CD4-positive, alpha-beta memory T cell (primary cell): ENCODE results near the gene RASGRF1. TPM values are rescaled to one million over a fixed set of nuclear protein-coding genes. Genes with fewer than 3 reads are reported as not detected.
"Not testable (repeated sequence)": the region's sequence is repeated elsewhere in the genome, so short reads cannot be mapped to it uniquely, and the experiment has no call there.

Experiments
- CTCF ChIA-PET: fragments of 350-600 bp; sonication (Branson Sonifier 250); formaldehyde crosslinking; loops from one replicate; lab custom pipeline; 2021; ENCODE audit warnings: inconsistent platforms; ENCODE audit not compliant: partially characterized antibody; lab: Charles Lee
- POLR2A ChIA-PET: fragments of 350-600 bp; sonication (Branson Sonifier 250); formaldehyde crosslinking; loops from one replicate; lab custom pipeline; 2021; ENCODE audit not compliant: partially characterized antibody; lab: Charles Lee
- DNase-seq, 5 donors: peaks; one replicate each; pipeline versions ENCODE4 v3.0.0 to v3.0.0-alpha.2; 2020 to 2022; ENCODE audit warnings: mixed read lengths in 1 of 5
- H3K27ac ChIP-seq: one replicate; pipeline ENCODE4 v1.7.0; 2013; ENCODE audit warnings: low read depth, low read length
- H3K27me3 ChIP-seq: 2 replicates; pipeline ENCODE4 v1.7.0; 2013; ENCODE audit warnings: mild to moderate bottlenecking, low read length, moderate library complexity; ENCODE audit not compliant: insufficient read depth
- H3K36me3 ChIP-seq: 2 replicates; pipeline ENCODE4 v1.7.0; 2013; ENCODE audit warnings: mild to moderate bottlenecking, low read length, moderate library complexity; ENCODE audit not compliant: insufficient read depth
- H3K4me1 ChIP-seq: 2 replicates; pipeline ENCODE4 v1.7.0; 2013; ENCODE audit warnings: mild to moderate bottlenecking, low read length, moderate library complexity; ENCODE audit not compliant: insufficient read depth
- H3K4me3 ChIP-seq, 2 donors: one replicate each; pipeline ENCODE4 v1.7.0; 2013; ENCODE audit warnings: low read length in 2 of 2, mild to moderate bottlenecking in 1 of 2
- H3K9me3 ChIP-seq, 2 donors: one replicate each; pipeline ENCODE4 v1.7.0; 2013; ENCODE audit warnings: low read length in 2 of 2, control low read depth in 1 of 2; ENCODE audit not compliant: control insufficient read depth in 1 of 2
- H3K27ac Mint-ChIP-seq, 7 donors: one replicate each; pipeline ENCODE4 v1.8.0; 2020 to 2021; ENCODE audit warnings: mixed read lengths in 7 of 7, mild to moderate bottlenecking in 6 of 7, inconsistent platforms in 3 of 7, moderate library complexity in 3 of 7
- H3K27me3 Mint-ChIP-seq, 2 donors: one replicate each; pipeline ENCODE4 v1.8.0; 2020 to 2021; ENCODE audit warnings: mixed read lengths in 2 of 2
- H3K36me3 Mint-ChIP-seq, 2 donors: one replicate each; pipeline ENCODE4 v1.8.0; 2020 to 2021; ENCODE audit warnings: mixed read lengths in 2 of 2, inconsistent platforms in 1 of 2, mild to moderate bottlenecking in 1 of 2
- H3K4me1 Mint-ChIP-seq, 4 donors: one replicate each; pipeline ENCODE4 v1.8.0; 2020 to 2021; ENCODE audit warnings: mixed read lengths in 4 of 4, mild to moderate bottlenecking in 1 of 4
- H3K4me3 Mint-ChIP-seq, 8 donors: one replicate each; pipeline ENCODE4 v1.8.0; 2020 to 2021; ENCODE audit warnings: mixed read lengths in 8 of 8, mild to moderate bottlenecking in 7 of 8, moderate library complexity in 6 of 8, inconsistent platforms in 3 of 8
- H3K9me3 Mint-ChIP-seq, 8 donors: one replicate each; pipeline ENCODE4 v1.8.0; 2020 to 2021; ENCODE audit warnings: mixed read lengths in 8 of 8, mild to moderate bottlenecking in 5 of 8, inconsistent platforms in 3 of 8, moderate library complexity in 1 of 8
- intact Hi-C: fragments of 100-400 bp; cut with micrococcal nuclease; formaldehyde crosslinking; loops from one replicate; pipeline ENCODE4 v1.15.1; 2023
- polyA plus RNA-seq, 2 donors: library from polyadenylated mRNA; unstranded; fragments of 300-500 nt; fragmentation: Illumina TruSeq; gene quantifications; one replicate each; pipeline ENCODE4 v1.2.3, GENCODE V29; 2021
- total RNA-seq, 2 experiments: library from RNA; stranded (reverse); gene quantifications; one replicate each; pipeline ENCODE4 v1.2.3, GENCODE V29; 2021

The RASGRF1 gene
- total and polyA plus RNA-seq, 4 experiments from 2014 or later = not detected

DNA sequence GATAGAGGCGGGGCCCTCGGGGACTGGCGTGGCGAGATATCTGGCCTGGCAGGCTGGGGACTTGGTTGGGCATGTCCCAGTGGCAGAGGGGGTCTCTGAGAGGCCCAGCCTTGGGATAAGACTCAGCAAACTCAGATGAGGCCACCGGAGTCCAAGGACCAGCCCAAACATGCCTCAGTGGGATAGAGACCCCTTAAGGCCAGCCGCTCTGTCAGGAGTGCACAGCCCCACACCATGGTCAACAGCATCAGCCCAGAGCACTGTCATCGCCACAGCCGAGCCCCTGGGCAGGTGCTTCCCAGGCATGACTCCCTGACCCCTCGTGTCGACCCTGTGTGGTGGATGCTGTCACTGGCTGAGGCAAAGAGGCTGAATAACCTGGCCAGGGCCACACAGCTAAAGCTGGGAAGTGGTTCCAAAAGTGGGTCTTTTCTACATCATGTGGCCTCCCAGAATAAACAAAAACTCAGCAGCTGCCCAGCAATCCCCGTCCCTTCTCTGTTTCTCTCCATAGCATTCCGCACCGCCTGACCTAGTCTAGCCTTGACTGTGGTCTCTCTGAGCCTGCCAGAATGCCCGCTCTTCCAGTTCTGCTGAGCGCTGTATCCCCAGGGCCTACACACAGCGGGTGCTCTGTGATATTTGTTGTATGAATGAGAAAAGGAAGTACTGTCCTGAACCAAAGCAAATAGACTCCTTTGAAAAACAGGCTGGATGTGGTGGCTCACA, 160.9 kb downstream of the RASGRF1 start:
- H3K27ac ChIP-seq = no peak overlapping the region
- Mint-ChIP-seq H3K4me3 (no peak overlapping the region), H3K9me3 (peaks cover 0 to 2% (median 0%) of the 10 kb centered on the region in 8 donors), H3K36me3 (peaks cover 22 to 43% of the 10 kb centered on the region in 2 donors), H3K27ac (peak overlapping the region in 2 of 7 donors; percentile 32 to 48), H3K27me3 (no peaks in the 10 kb centered on the region), H3K4me1 (peaks cover 0 to 4% (median 1%) of the 10 kb centered on the region in 4 donors)
- no peak for DNase-seq
- no peaks in the 10 kb centered on the region for H3K9me3 ChIP-seq
- no peak overlapping the region for H3K4me3 ChIP-seq
- POLR2A ChIA-PET = interaction anchor here (1.0 to 1.1 kb wide), 2 partner anchors 55 to 57 kb away, joined by 3 read pairs; partner anchors contain the start of gene MORF4L1
- H3K4me1 ChIP-seq = no peaks in the 10 kb centered on the region
- intact Hi-C loops = no loop called here
- peaks cover 13% of the 10 kb centered on the region for H3K36me3 ChIP-seq
- CTCF ChIA-PET = interaction anchor here (1.0 kb wide), 1 partner anchor 8 kb away, joined by 5 read pairs; no protein-coding TSS in a partner anchor
- no peaks in the 10 kb centered on the region for H3K27me3 ChIP-seq

DNA sequence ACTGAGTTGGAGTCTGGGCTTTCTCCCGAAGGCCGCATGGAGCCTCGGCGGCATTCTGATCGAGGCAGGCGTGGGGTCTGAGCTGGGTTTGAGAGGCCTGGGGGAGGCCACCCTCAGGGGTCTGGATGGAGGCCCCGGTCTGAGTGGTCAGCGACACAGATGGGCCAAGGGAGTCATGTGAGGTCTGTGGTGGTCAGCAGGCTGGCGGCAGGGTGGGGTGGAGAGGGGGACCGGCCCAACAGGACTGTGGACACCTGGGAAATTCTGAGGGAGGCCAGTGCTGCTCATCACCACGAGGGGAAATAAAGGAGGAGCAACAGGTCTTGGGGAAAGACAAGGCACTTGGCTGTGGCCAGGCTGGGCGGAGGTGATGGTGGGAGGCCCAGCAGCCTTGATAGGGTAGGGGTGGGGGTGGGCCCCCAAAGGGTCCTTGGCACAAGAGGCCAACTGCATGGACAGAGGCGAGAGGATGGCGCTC, 161.9 kb downstream of the RASGRF1 start:
- Histone ChIP-seq H3K9me3 (no peaks in the 10 kb centered on the region), H3K36me3 (peaks cover 13% of the 10 kb centered on the region), H3K27me3 (no peaks in the 10 kb centered on the region), H3K4me3 (no peak overlapping the region), H3K27ac (no peak overlapping the region), H3K4me1 (no peaks in the 10 kb centered on the region)
- CTCF ChIA-PET = no interaction called here
- H3K4me3 Mint-ChIP-seq = no peak overlapping the region
- no peaks in the 10 kb centered on the region for H3K27me3 Mint-ChIP-seq
- H3K36me3 Mint-ChIP-seq = peaks cover 24 to 48% of the 10 kb centered on the region in 2 donors
- H3K4me1 Mint-ChIP-seq = peaks cover 0 to 4% (median 1%) of the 10 kb centered on the region in 4 donors
- POLR2A ChIA-PET = no interaction called here
- peaks cover 0 to 2% (median 0%) of the 10 kb centered on the region in 8 donors for H3K9me3 Mint-ChIP-seq
- intact Hi-C loops = no loop called here
- H3K27ac Mint-ChIP-seq = peak overlapping the region in 2 of 7 donors; percentile 29 to 65
- no peak for DNase-seq

DNA sequence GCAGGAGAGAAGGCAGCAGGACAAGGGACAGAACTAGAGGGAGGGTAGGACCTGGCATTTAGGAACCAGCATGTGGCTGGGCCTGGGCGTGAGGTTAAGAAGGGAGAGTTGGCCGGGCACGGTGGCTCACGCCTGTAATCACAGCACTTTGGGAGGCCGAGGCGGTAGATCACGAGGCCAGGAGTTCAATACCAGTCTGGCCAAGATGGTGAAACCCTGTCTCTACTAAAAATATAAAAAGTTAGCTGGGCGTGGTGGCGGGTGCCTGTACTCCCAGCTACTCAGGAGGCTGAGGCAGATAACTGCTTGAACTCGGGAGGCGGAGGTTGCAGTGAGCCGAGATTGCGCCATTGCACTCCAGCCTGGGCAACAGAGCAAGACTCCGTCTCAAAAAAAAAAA, 162.4 kb downstream of the RASGRF1 start:
- H3K27ac ChIP-seq, H3K27me3 Mint-ChIP-seq, DNase-seq, intact Hi-C loops, H3K4me1 ChIP-seq, H3K9me3 Mint-ChIP-seq, H3K4me3 ChIP-seq, H3K4me3 Mint-ChIP-seq, H3K9me3 ChIP-seq, H3K27me3 ChIP-seq, POLR2A ChIA-PET, H3K4me1 Mint-ChIP-seq, CTCF ChIA-PET: not testable (repeated sequence)
- H3K36me3 ChIP-seq = peaks cover 13% of the 10 kb centered on the region
- Mint-ChIP-seq H3K36me3 (peaks cover 26 to 47% of the 10 kb centered on the region in 2 donors), H3K27ac (peak overlapping the region in 2 of 7 donors; percentile 51 to 64)

DNA sequence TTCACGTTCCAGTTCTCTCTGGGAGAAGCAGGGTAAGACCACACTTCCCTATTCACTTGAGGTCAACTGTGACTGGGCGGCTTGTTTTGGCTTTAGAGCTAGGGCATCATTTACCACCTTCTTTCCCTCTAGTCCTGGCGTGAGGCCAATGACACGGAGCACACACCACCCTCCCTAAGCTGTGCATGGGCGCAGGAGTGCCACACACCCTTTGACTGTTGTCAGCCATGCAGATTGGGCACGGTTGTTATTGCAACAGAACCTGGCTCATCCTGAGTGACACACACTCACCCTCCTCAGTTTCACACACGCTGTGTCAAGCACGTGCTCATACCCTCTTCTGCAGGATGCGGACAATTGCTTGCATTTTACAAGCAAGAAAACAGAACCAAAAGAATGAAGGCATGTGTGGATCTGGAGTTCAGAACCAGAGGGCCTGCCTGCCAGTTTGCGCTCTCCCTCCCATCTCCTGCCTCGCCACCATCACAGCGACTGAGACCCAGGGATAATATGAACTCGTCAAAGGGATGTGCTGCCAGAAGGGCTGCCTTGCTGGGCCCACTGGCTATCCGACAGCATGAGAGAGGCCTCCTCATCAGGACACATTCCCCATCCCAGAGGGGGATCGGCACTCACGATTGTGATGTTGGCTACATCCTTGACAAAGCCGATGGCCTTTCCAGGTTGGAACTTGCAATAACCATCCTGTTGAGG, 163.3 kb downstream of the RASGRF1 start:
- H3K9me3 Mint-ChIP-seq = peaks cover 0 to 2% (median 0%) of the 10 kb centered on the region in 8 donors
- H3K27ac Mint-ChIP-seq = peak overlapping the region in 3 of 7 donors; percentile 34 to 78 (median 42)
- CTCF ChIA-PET = no interaction called here
- Histone ChIP-seq H3K9me3 (no peaks in the 10 kb centered on the region), H3K36me3 (peaks cover 20% of the 10 kb centered on the region), H3K27me3 (no peaks in the 10 kb centered on the region), H3K27ac (no peak overlapping the region), H3K4me1 (no peaks in the 10 kb centered on the region), H3K4me3 (no peak overlapping the region)
- H3K4me1 Mint-ChIP-seq = peaks cover 0 to 2% (median under 1%) of the 10 kb centered on the region in 4 donors
- POLR2A ChIA-PET = no interaction called here
- no peak for DNase-seq
- peak overlapping the region in 1 of 8 donors; percentile 8 for H3K4me3 Mint-ChIP-seq
- no peaks in the 10 kb centered on the region for H3K27me3 Mint-ChIP-seq
- peaks cover 24 to 48% of the 10 kb centered on the region in 2 donors for H3K36me3 Mint-ChIP-seq
- intact Hi-C loops = no loop called here

DNA sequence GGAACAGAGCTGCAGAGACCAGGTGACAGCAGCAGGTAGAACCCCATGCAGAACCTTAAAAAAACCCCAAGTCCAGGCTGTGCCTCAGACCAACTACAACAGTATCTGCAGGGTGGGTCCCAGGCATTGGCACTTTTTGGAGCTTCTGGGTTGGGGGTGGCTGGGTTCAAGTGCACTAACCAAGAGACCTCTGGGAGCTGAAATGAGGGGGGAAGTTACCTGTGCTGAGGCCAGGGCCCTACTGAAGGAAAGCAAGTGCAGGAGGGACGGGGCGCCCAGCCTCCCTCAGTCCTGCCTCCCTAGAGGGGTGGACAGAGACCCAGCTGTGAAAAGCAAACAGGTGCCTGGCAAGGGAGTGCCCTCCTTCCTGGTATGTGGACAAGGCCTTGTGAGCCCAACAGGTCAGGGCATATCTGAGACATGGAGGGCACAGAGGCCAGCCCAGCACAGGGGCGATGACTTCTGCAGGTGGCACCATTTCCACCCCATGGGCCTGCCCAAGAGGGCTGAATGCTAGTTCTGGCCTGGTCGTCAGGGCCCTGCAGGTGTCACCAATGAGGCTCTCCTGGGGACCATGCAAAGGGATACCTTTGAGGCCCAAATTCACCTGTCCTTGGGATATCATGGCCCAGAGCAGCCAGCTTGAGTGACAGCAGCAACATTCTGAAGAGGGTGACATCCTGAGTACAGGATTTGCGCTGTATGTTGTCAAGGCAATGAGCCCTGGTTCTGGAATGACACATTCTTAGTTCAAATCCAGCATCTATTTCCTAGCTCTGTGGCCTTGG, 164.4 kb downstream of the RASGRF1 start:
- no peak overlapping the region for H3K27ac ChIP-seq
- H3K27me3 ChIP-seq = no peaks in the 10 kb centered on the region
- no peak for DNase-seq
- H3K36me3 ChIP-seq = peaks cover 31% of the 10 kb centered on the region
- peak overlapping the region in 4 of 7 donors; percentile 32 to 67 (median 54) for H3K27ac Mint-ChIP-seq
- H3K36me3 Mint-ChIP-seq = peaks cover 35 to 59% of the 10 kb centered on the region in 2 donors
- peaks cover 0 to 2% (median under 1%) of the 10 kb centered on the region in 4 donors for H3K4me1 Mint-ChIP-seq
- ChIA-PET CTCF (no interaction called here), POLR2A (interaction anchor here (0.7 to 1.2 kb wide), 2 partner anchors 17 to 52 kb away, joined by 3 read pairs; no protein-coding TSS in a partner anchor)
- H3K4me3 Mint-ChIP-seq = no peak overlapping the region
- H3K9me3 ChIP-seq = no peaks in the 10 kb centered on the region
- no peaks in the 10 kb centered on the region for H3K4me1 ChIP-seq
- peaks cover 0 to 2% (median 0%) of the 10 kb centered on the region in 8 donors for H3K9me3 Mint-ChIP-seq
- no peak overlapping the region for H3K4me3 ChIP-seq
- no peaks in the 10 kb centered on the region for H3K27me3 Mint-ChIP-seq
- intact Hi-C loops = no loop called here

DNA sequence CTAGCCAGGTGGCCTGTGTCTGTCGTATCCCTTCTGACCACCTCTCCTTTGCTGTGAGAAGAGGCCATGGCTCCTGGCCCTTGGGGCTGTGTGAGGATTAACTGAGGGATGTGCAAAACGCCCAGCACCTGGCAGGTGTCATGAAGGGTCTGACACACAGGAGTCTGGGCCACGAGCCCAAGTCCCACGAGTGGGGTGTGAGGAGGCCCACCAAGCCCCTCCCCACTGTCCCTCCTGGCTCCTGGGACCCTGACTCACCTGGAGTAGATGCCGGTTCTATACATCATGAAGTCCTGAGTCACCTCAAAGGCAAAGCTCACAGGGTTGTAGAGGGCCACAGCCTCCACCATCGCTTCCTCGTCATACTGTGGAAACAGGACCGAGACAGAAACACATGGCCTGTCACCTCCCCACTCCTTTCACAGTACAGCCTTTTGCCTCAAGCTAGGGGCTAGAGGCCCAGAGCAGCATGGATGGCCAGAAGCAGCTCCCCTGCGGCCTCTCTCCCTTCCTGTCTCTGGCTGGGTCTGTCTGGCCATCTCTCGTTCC, 165.4 kb downstream of the RASGRF1 start:
- intact Hi-C loops = no loop called here
- peaks cover 33% of the 10 kb centered on the region for H3K36me3 ChIP-seq
- H3K4me3 ChIP-seq = no peak overlapping the region
- no peak for DNase-seq
- CTCF ChIA-PET = interaction anchor here (0.9 to 1.3 kb wide), 2 partner anchors 17 to 51 kb away, joined by 3 read pairs; no protein-coding TSS in a partner anchor
- H3K27ac Mint-ChIP-seq = peak overlapping the region in 2 of 7 donors; percentile 67 to 68
- H3K36me3 Mint-ChIP-seq = peaks cover 38 to 59% of the 10 kb centered on the region in 2 donors
- H3K4me1 ChIP-seq = no peaks in the 10 kb centered on the region
- no peaks in the 10 kb centered on the region for H3K9me3 ChIP-seq
- peaks cover 0 to 2% (median 0%) of the 10 kb centered on the region in 4 donors for H3K4me1 Mint-ChIP-seq
- H3K4me3 Mint-ChIP-seq = peak overlapping the region in 1 of 8 donors; percentile 1
- H3K9me3 Mint-ChIP-seq = peaks cover 0 to under 1% (median 0%) of the 10 kb centered on the region in 8 donors
- POLR2A ChIA-PET = interaction anchor here (0.7 to 1.2 kb wide), 2 partner anchors 18 to 51 kb away, joined by 3 read pairs; no protein-coding TSS in a partner anchor
- H3K27ac ChIP-seq = no peak overlapping the region
- no peaks in the 10 kb centered on the region for H3K27me3 Mint-ChIP-seq
- no peaks in the 10 kb centered on the region for H3K27me3 ChIP-seq
